Lower leg skin (tissue), 3 donors: ENCODE data around the gene ZBTB16.

Experiments
- POLR2A ChIP-seq, 2 donors: fragments of 450-650 bp; IDR thresholded peaks; one replicate each; pipeline ENCODE4 v1.6.1; 2016 to 2017; ENCODE audit warnings: antibody characterized with exemption in 2 of 2, mild to moderate bottlenecking in 1 of 2, moderate library complexity in 1 of 2
- TF ChIP-seq, protein P1 (sequence below), 3 donors: fragments of 450-650 bp; IDR thresholded peaks; one replicate each; pipeline ENCODE4 v1.5.1; 2016; ENCODE audit warnings: antibody characterized with exemption in 3 of 3, mild to moderate bottlenecking in 3 of 3, moderate library complexity in 2 of 3

DNA sequence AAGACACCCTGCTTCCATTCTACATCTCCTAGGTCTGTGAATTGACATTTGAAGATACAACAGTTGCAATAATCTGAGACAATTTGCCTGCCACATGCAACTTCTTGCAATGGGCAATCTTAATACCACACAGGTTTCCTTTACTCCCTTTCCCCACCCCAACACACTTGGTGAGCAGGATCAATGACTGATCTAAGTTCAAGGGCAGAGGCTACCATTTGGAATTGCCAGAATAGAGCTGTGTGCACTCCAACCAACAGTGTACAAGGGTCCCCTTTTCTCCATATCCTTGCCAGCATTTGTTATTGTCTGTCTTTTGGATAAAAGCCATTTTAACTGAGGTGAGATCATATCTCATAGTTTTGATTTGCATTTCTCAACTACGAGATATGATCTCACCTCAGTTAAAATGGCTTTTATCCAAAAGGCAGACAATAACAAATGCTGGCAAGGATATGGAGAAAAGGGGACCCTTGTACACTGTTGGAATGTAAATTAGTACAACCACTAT is 233.7 kb downstream of the ZBTB16 start:
- TF ChIP-seq, protein P1, sequence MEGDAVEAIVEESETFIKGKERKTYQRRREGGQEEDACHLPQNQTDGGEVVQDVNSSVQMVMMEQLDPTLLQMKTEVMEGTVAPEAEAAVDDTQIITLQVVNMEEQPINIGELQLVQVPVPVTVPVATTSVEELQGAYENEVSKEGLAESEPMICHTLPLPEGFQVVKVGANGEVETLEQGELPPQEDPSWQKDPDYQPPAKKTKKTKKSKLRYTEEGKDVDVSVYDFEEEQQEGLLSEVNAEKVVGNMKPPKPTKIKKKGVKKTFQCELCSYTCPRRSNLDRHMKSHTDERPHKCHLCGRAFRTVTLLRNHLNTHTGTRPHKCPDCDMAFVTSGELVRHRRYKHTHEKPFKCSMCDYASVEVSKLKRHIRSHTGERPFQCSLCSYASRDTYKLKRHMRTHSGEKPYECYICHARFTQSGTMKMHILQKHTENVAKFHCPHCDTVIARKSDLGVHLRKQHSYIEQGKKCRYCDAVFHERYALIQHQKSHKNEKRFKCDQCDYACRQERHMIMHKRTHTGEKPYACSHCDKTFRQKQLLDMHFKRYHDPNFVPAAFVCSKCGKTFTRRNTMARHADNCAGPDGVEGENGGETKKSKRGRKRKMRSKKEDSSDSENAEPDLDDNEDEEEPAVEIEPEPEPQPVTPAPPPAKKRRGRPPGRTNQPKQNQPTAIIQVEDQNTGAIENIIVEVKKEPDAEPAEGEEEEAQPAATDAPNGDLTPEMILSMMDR (IDR thresholded peaks at IDR 0.05), result no peak
- no peak for TF ChIP-seq POLR2A (IDR thresholded peaks at IDR 0.05)
